Measurements from ENCODE around the gene ASB6.

GRCh38 chr9:129623331-129623730, 18.6 kb downstream of the ASB6 start:
- TF ChIP-seq CTCF (IDR thresholded peaks at IDR 0.05) (no peak), POLR2A (IDR thresholded peaks at IDR 0.05) (no peak)
